GM23338 (cell line): ENCODE measurements around the gene ITGAL.

Experiments
- CREB1 ChIP-seq: fragments of 250-450 bp; sonication (Bioruptor Pico); IDR thresholded peaks from 2 replicates; pipeline ENCODE4 v1.5.0; 2020; ENCODE audit warnings: low read depth, mild to moderate bottlenecking, moderate library complexity
- EZH2 ChIP-seq: fragments of 200-600 bp; sonication (generic); IDR thresholded peaks from one replicate; pipeline ENCODE4 v1.8.0; 2017; ENCODE audit warnings: antibody characterized with exemption, mild to moderate bottlenecking, low read depth; ENCODE audit not compliant: unreplicated experiment
- EZH2phosphoT487 ChIP-seq: fragments of 200-600 bp; sonication (generic); IDR thresholded peaks from one replicate; pipeline ENCODE4 v1.8.1; 2018; ENCODE audit warnings: antibody characterized with exemption; ENCODE audit not compliant: unreplicated experiment
- JUNB ChIP-seq: IDR thresholded peaks from one replicate; pipeline ENCODE4 v1.6.1; 2016; ENCODE audit warnings: antibody characterized with exemption; ENCODE audit not compliant: unreplicated experiment
- POLR2AphosphoS5 ChIP-seq: IDR thresholded peaks from 2 replicates; pipeline ENCODE4 v1.6.1; 2016; ENCODE audit warnings: antibody characterized with exemption, low read depth
- STAT1 ChIP-seq: IDR thresholded peaks from one replicate; pipeline ENCODE4 v1.6.1; 2016; ENCODE audit warnings: antibody characterized with exemption; ENCODE audit not compliant: unreplicated experiment
- ZNF114 ChIP-seq: fragments of 250-450 bp; sonication (Bioruptor Pico); IDR thresholded peaks from 2 replicates; pipeline ENCODE4 v1.5.0; 2020; ENCODE audit warnings: mild to moderate bottlenecking, moderate library complexity
- ZNF331 ChIP-seq: fragments of 250-450 bp; sonication (Bioruptor Pico); IDR thresholded peaks from 2 replicates; pipeline ENCODE4 v1.5.0; 2020; ENCODE audit warnings: low read depth, mild to moderate bottlenecking, moderate library complexity
- TF ChIP-seq, protein P1 (sequence below), 2 experiments: fragments of 200-600 bp in 1 of 2; sonication (generic) in 1 of 2; conservative IDR thresholded peaks; 2 replicates each; pipeline versions ENCODE4 v1.5.1 to v1.6.1; 2016 to 2017; ENCODE audit warnings: antibody characterized with exemption in 2 of 2, low read depth in 2 of 2, mild to moderate bottlenecking in 2 of 2, moderate library complexity in 1 of 2
- TF ChIP-seq, protein P2 (sequence below): fragments of 250-450 bp; sonication (Bioruptor Pico); IDR thresholded peaks from 2 replicates; pipeline ENCODE4 v1.5.0; 2020; ENCODE audit warnings: mild to moderate bottlenecking, moderate library complexity
- TF ChIP-seq, protein P3 (sequence below): IDR thresholded peaks from one replicate; pipeline ENCODE4 v1.6.1; 2018; ENCODE audit warnings: antibody characterized with exemption; ENCODE audit not compliant: unreplicated experiment
- TF ChIP-seq, protein P4 (sequence below): IDR thresholded peaks from 2 replicates; pipeline ENCODE4 v1.6.1; 2016; ENCODE audit warnings: antibody characterized with exemption

DNA sequence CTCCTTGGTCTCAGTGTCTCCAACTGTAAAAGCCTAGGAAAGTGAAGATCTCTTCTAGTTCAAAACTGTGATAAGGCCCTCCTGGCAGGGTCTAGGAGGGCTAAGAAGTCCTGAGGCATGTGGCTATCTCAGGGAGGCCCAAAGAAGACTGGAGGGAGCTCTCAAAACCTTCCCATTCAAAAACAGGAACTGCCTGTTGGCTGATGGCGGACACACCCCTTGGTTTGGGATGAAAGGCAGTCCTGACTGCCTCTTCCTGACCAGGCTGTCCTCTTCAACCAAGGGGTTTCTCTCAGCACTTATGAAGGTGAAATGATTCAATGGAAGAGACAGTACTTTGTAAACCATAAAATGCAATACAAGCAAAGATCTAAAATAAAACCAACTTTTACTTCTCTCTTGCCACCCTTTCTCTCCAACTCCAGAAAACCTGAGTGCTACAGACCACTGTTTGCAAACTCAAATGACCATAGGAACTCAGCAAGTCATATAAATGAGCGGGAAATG, 80.9 kb downstream of the ITGAL start:
- TF ChIP-seq, protein P1, sequence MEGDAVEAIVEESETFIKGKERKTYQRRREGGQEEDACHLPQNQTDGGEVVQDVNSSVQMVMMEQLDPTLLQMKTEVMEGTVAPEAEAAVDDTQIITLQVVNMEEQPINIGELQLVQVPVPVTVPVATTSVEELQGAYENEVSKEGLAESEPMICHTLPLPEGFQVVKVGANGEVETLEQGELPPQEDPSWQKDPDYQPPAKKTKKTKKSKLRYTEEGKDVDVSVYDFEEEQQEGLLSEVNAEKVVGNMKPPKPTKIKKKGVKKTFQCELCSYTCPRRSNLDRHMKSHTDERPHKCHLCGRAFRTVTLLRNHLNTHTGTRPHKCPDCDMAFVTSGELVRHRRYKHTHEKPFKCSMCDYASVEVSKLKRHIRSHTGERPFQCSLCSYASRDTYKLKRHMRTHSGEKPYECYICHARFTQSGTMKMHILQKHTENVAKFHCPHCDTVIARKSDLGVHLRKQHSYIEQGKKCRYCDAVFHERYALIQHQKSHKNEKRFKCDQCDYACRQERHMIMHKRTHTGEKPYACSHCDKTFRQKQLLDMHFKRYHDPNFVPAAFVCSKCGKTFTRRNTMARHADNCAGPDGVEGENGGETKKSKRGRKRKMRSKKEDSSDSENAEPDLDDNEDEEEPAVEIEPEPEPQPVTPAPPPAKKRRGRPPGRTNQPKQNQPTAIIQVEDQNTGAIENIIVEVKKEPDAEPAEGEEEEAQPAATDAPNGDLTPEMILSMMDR (conservative IDR thresholded peaks at IDR 0.05; ENCODE audit: low read depth in 2 of 2), result no peak
- no peak for TF ChIP-seq CREB1 (CRISPR knock-in tag)
- TF ChIP-seq, protein P2, sequence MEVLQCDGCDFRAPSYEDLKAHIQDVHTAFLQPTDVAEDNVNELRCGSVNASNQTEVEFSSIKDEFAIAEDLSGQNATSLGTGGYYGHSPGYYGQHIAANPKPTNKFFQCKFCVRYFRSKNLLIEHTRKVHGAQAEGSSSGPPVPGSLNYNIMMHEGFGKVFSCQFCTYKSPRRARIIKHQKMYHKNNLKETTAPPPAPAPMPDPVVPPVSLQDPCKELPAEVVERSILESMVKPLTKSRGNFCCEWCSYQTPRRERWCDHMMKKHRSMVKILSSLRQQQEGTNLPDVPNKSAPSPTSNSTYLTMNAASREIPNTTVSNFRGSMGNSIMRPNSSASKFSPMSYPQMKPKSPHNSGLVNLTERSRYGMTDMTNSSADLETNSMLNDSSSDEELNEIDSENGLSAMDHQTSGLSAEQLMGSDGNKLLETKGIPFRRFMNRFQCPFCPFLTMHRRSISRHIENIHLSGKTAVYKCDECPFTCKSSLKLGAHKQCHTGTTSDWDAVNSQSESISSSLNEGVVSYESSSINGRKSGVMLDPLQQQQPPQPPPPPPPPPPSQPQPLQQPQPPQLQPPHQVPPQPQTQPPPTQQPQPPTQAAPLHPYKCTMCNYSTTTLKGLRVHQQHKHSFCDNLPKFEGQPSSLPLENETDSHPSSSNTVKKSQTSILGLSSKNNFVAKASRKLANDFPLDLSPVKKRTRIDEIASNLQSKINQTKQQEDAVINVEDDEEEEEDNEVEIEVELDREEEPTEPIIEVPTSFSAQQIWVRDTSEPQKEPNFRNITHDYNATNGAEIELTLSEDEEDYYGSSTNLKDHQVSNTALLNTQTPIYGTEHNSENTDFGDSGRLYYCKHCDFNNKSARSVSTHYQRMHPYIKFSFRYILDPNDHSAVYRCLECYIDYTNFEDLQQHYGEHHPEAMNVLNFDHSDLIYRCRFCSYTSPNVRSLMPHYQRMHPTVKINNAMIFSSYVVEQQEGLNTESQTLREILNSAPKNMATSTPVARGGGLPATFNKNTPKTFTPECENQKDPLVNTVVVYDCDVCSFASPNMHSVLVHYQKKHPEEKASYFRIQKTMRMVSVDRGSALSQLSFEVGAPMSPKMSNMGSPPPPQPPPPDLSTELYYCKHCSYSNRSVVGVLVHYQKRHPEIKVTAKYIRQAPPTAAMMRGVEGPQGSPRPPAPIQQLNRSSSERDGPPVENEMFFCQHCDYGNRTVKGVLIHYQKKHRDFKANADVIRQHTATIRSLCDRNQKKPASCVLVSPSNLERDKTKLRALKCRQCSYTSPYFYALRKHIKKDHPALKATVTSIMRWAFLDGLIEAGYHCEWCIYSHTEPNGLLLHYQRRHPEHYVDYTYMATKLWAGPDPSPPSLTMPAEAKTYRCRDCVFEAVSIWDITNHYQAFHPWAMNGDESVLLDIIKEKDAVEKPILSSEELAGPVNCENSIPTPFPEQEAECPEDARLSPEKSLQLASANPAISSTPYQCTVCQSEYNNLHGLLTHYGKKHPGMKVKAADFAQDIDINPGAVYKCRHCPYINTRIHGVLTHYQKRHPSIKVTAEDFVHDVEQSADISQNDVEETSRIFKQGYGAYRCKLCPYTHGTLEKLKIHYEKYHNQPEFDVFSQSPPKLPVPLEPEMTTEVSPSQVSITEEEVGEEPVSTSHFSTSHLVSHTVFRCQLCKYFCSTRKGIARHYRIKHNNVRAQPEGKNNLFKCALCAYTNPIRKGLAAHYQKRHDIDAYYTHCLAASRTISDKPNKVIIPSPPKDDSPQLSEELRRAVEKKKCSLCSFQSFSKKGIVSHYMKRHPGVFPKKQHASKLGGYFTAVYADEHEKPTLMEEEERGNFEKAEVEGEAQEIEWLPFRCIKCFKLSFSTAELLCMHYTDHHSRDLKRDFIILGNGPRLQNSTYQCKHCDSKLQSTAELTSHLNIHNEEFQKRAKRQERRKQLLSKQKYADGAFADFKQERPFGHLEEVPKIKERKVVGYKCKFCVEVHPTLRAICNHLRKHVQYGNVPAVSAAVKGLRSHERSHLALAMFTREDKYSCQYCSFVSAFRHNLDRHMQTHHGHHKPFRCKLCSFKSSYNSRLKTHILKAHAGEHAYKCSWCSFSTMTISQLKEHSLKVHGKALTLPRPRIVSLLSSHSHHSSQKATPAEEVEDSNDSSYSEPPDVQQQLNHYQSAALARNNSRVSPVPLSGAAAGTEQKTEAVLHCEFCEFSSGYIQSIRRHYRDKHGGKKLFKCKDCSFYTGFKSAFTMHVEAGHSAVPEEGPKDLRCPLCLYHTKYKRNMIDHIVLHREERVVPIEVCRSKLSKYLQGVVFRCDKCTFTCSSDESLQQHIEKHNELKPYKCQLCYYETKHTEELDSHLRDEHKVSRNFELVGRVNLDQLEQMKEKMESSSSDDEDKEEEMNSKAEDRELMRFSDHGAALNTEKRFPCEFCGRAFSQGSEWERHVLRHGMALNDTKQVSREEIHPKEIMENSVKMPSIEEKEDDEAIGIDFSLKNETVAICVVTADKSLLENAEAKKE (CRISPR knock-in tag), result no peak
- TF ChIP-seq POLR2AphosphoS5, result no peak
- no peak for TF ChIP-seq EZH2
- TF ChIP-seq, protein P3, sequence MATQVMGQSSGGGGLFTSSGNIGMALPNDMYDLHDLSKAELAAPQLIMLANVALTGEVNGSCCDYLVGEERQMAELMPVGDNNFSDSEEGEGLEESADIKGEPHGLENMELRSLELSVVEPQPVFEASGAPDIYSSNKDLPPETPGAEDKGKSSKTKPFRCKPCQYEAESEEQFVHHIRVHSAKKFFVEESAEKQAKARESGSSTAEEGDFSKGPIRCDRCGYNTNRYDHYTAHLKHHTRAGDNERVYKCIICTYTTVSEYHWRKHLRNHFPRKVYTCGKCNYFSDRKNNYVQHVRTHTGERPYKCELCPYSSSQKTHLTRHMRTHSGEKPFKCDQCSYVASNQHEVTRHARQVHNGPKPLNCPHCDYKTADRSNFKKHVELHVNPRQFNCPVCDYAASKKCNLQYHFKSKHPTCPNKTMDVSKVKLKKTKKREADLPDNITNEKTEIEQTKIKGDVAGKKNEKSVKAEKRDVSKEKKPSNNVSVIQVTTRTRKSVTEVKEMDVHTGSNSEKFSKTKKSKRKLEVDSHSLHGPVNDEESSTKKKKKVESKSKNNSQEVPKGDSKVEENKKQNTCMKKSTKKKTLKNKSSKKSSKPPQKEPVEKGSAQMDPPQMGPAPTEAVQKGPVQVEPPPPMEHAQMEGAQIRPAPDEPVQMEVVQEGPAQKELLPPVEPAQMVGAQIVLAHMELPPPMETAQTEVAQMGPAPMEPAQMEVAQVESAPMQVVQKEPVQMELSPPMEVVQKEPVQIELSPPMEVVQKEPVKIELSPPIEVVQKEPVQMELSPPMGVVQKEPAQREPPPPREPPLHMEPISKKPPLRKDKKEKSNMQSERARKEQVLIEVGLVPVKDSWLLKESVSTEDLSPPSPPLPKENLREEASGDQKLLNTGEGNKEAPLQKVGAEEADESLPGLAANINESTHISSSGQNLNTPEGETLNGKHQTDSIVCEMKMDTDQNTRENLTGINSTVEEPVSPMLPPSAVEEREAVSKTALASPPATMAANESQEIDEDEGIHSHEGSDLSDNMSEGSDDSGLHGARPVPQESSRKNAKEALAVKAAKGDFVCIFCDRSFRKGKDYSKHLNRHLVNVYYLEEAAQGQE, result no peak
- no peak for TF ChIP-seq JUNB
- TF ChIP-seq EZH2phosphoT487, result no peak
- TF ChIP-seq ZNF114 (CRISPR knock-in tag), result no peak
- TF ChIP-seq, protein P4, sequence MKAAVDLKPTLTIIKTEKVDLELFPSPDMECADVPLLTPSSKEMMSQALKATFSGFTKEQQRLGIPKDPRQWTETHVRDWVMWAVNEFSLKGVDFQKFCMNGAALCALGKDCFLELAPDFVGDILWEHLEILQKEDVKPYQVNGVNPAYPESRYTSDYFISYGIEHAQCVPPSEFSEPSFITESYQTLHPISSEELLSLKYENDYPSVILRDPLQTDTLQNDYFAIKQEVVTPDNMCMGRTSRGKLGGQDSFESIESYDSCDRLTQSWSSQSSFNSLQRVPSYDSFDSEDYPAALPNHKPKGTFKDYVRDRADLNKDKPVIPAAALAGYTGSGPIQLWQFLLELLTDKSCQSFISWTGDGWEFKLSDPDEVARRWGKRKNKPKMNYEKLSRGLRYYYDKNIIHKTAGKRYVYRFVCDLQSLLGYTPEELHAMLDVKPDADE, result no peak
- TF ChIP-seq STAT1, result no peak
- TF ChIP-seq ZNF331 (CRISPR knock-in tag), result no peak
